A673 (cell line): Measurements from ENCODE around the gene TMEM138. TPM values are rescaled to one million over a fixed set of nuclear protein-coding genes. Genes with fewer than 3 reads are reported as not detected.

Experiments
- BruUV-seq: library from RNA; stranded (reverse); fragments of 400-500 nt; replicated peaks from 2 replicates; lab custom pipeline; 2021; lab: Mats Ljungman, UMichigan
- CTCF ChIA-PET: fragments of 300-600 bp; sonication (Branson Sonifier 250); formaldehyde crosslinking; loops from one replicate; lab custom pipeline; 2022; ENCODE audit warnings: antibody characterized with exemption; lab: Charles Lee
- POLR2A ChIA-PET: fragments of 300-600 bp; sonication (Branson Sonifier 250); formaldehyde crosslinking; loops from one replicate; lab custom pipeline; 2022; ENCODE audit warnings: antibody characterized with exemption; ENCODE audit not compliant: low non-redundant PET; lab: Charles Lee
- DNase-seq: peaks from one replicate; pipeline ENCODE4 v3.0.0-alpha.2; 2015; ENCODE audit warnings: low spot score
- H3K27ac ChIP-seq: fragments of 200-600 bp; sonication (generic); 2 replicates; pipeline ENCODE4 v1.5.1; 2016; ENCODE audit warnings: mixed run types, low read depth, mild to moderate bottlenecking, mixed read lengths, antibody characterized with exemption, low read length; ENCODE audit not compliant: poor library complexity, severe bottlenecking
- H3K27me3 ChIP-seq: fragments of 200-600 bp; sonication (generic); replicated peaks from 2 replicates; pipeline ENCODE4 v1.6.1; 2017; ENCODE audit warnings: mixed run types, low read depth, mild to moderate bottlenecking, mixed read lengths, antibody characterized with exemption, low read length; ENCODE audit not compliant: insufficient read depth, poor library complexity
- H3K36me3 ChIP-seq: fragments of 200-600 bp; sonication (generic); 2 replicates; pipeline ENCODE4 v1.6.1; 2016; ENCODE audit warnings: mixed run types, mild to moderate bottlenecking, mixed read lengths, antibody characterized with exemption, low read length; ENCODE audit not compliant: insufficient read depth, poor library complexity, severe bottlenecking
- H3K4me1 ChIP-seq: fragments of 200-600 bp; sonication (generic); 2 replicates; pipeline ENCODE4 v1.6.1; 2017; ENCODE audit warnings: mixed run types, mild to moderate bottlenecking, mixed read lengths, antibody characterized with exemption, low read length; ENCODE audit not compliant: insufficient read depth, poor library complexity, severe bottlenecking
- H3K4me3 ChIP-seq: fragments of 200-600 bp; sonication (generic); 2 replicates; pipeline ENCODE4 v1.5.1; 2016; ENCODE audit warnings: low read depth, mixed run types, mild to moderate bottlenecking, mixed read lengths, low read length; ENCODE audit not compliant: poor library complexity, severe bottlenecking
- H3K9me3 ChIP-seq: fragments of 200-600 bp; sonication (generic); 2 replicates; pipeline ENCODE4 v1.6.1; 2016; ENCODE audit warnings: mixed run types, low read depth, mild to moderate bottlenecking, mixed read lengths, antibody characterized with exemption, low read length; ENCODE audit not compliant: poor library complexity, severe bottlenecking
- CTCF ChIP-seq: fragments of 300-800, 200-600 bp; sonication (generic); conservative IDR thresholded peaks from 2 replicates; pipeline ENCODE4 v1.5.1; 2017; ENCODE audit warnings: low read depth, mild to moderate bottlenecking, antibody characterized with exemption, low read length, moderate library complexity, mixed read lengths
- EZH2 ChIP-seq: fragments of 200-600 bp; sonication (generic); IDR thresholded peaks from 2 replicates; pipeline ENCODE4 v1.6.1; 2017; ENCODE audit warnings: borderline replicate concordance, low read depth, mild to moderate bottlenecking, mixed read lengths, antibody characterized with exemption, low read length; ENCODE audit not compliant: poor library complexity, severe bottlenecking
- intact Hi-C: fragments of 100-400 bp; cut with micrococcal nuclease; formaldehyde crosslinking; loops from one replicate; pipeline ENCODE4 v1.10.0; 2022; ENCODE audit not compliant: unreplicated experiment
- total RNA-seq: library from RNA; stranded (reverse); gene quantifications from 2 replicates; pipeline ENCODE4 v1.2.3, GENCODE V29; 2021

The TMEM138 gene
- total RNA-seq, 1 experiment from 2014 or later = 82.8 TPM

- ChIA-PET CTCF (no interaction called here), POLR2A (no interaction called here)
- no peak for TF ChIP-seq EZH2
- no peak for TF ChIP-seq CTCF
- H3K36me3 ChIP-seq = peaks cover 21% of the 10 kb centered on the region
- H3K27ac ChIP-seq = no peak overlapping the region
- no peak overlapping the region for H3K4me3 ChIP-seq
- DNase-seq = no peak
- no TSS peak for BruUV-seq
- no peaks in the 10 kb centered on the region for H3K9me3 ChIP-seq
- H3K27me3 ChIP-seq = no peaks in the 10 kb centered on the region
- intact Hi-C loops = no loop called here
- H3K4me1 ChIP-seq = no peaks in the 10 kb centered on the region
Measured at GRCh38 chr11:61343792-61344745, 18.1 kb upstream of the TMEM138 start.

GRCh38 chr11:61345170-61345610, 17.0 kb upstream of the TMEM138 start:
- CTCF ChIA-PET = no interaction called here
- H3K9me3 ChIP-seq = no peaks in the 10 kb centered on the region
- TF ChIP-seq EZH2 (no peak), CTCF (no peak)
- POLR2A ChIA-PET = no interaction called here
- intact Hi-C loops = no loop called here
- no peak overlapping the region for H3K27ac ChIP-seq
- no TSS peak for BruUV-seq
- H3K27me3 ChIP-seq = no peaks in the 10 kb centered on the region
- no peak overlapping the region for H3K4me3 ChIP-seq
- H3K4me1 ChIP-seq = no peaks in the 10 kb centered on the region
- DNase-seq = no peak
- H3K36me3 ChIP-seq = peaks cover 26% of the 10 kb centered on the region

GRCh38 chr11:61345954-61346843, 16.0 kb upstream of the TMEM138 start:
- TF ChIP-seq EZH2 (no peak), CTCF (no peak)
- no peak overlapping the region for H3K4me3 ChIP-seq
- intact Hi-C loops = no loop called here
- peaks cover 31% of the 10 kb centered on the region for H3K36me3 ChIP-seq
- no peaks in the 10 kb centered on the region for H3K4me1 ChIP-seq
- ChIA-PET CTCF (interaction anchor here (1.0 kb wide), 1 partner anchor 16 kb away, joined by 3 read pairs; the partner anchor contains the start of gene CYB561A3), POLR2A (no interaction called here)
- no peaks in the 10 kb centered on the region for H3K9me3 ChIP-seq
- H3K27ac ChIP-seq = no peak overlapping the region
- no peak for DNase-seq
- BruUV-seq = no TSS peak
- no peaks in the 10 kb centered on the region for H3K27me3 ChIP-seq
